AG04450 (cell line): ENCODE data around the gene TSPYL4. TPM values are rescaled to one million over a fixed set of nuclear protein-coding genes. Genes with fewer than 3 reads are reported as not detected.

Experiments
- CTCF ChIA-PET: fragments of 300-600, 350-600 bp; formaldehyde crosslinking; extraction: SDS; loops from one replicate; lab custom pipeline; 2022; ENCODE audit warnings: antibody characterized with exemption, inconsistent platforms; lab: Charles Lee
- POLR2A ChIA-PET: fragments of 350-600 bp; formaldehyde crosslinking; extraction: SDS; loops from one replicate; lab custom pipeline; 2021; ENCODE audit warnings: antibody characterized with exemption, inconsistent platforms; lab: Yijun Ruan, JAX
- DNase-seq: peaks from one replicate; pipeline ENCODE4 v3.0.0-alpha.2; 2011; ENCODE audit warnings: low read depth, low spot score
- H3K27ac ChIP-seq: one replicate; pipeline ENCODE4 v1.5.1; 2012; ENCODE audit warnings: low read depth, low read length, control low read depth
- H3K27me3 ChIP-seq: one replicate; pipeline ENCODE4 v1.6.0; 2012; ENCODE audit warnings: low read length; ENCODE audit not compliant: control insufficient read depth, insufficient read depth
- H3K4me3 ChIP-seq: 2 replicates; pipeline ENCODE4 v1.5.1; 2011; ENCODE audit warnings: mild to moderate bottlenecking, low read depth, low read length, control low read depth
- H3K9me3 ChIP-seq: 2 replicates; pipeline ENCODE4 v1.5.1; 2012; ENCODE audit warnings: low read length; ENCODE audit not compliant: control insufficient read depth, insufficient read depth
- CTCF ChIP-seq: IDR thresholded peaks from 2 replicates; pipeline ENCODE4 v1.5.1; 2011; ENCODE audit warnings: low read depth, low read length, control low read depth, inconsistent platforms
- polyA plus RNA-seq: library from polyadenylated mRNA; depleted of rRNA; stranded (reverse); fragments of >200 nt; gene quantifications from 2 replicates; pipeline ENCODE4 v1.2.3, GENCODE V29; 2011

Gene TSPYL4
- polyA plus RNA-seq, 1 experiment: 25.1 TPM

- H3K27ac ChIP-seq: no peak overlapping the region
- H3K27me3 ChIP-seq: no peaks in the 10 kb centered on the region
- CTCF ChIA-PET: interaction anchor here (1.1 to 4.7 kb wide), 6 partner anchors 8 to 35 kb away, joined by 3 to 45 read pairs (median 8); no protein-coding TSS in a partner anchor
- peak overlapping the region; percentile 97 for H3K4me3 ChIP-seq
- peaks cover 5% of the 10 kb centered on the region; the same call in 1 of the 2 replicates for H3K9me3 ChIP-seq
- POLR2A ChIA-PET: interaction anchor here (1.0 to 1.9 kb wide), 3 partner anchors 15 to 35 kb away, joined by 3 to 15 read pairs (median 4); no protein-coding TSS in a partner anchor
- TF ChIP-seq CTCF: no peak
- no peak for DNase-seq
Measured at GRCh38 chr6:116253188-116253504, 729 bp downstream of the TSPYL4 start.

GRCh38 chr6:116251568-116252384 lies 2.1 kb downstream of the TSPYL4 start:
- POLR2A ChIA-PET: interaction anchor here (0.5 kb wide), 1 partner anchor 145 kb away, joined by 3 read pairs; no protein-coding TSS in a partner anchor
- Histone ChIP-seq H3K4me3 (peak overlapping the region; percentile 52), H3K9me3 (peaks cover 5% of the 10 kb centered on the region; the same call in 1 of the 2 replicates), H3K27ac (no peak overlapping the region), H3K27me3 (no peaks in the 10 kb centered on the region)
- TF ChIP-seq CTCF: no peak
- CTCF ChIA-PET: interaction anchor here (0.6 to 4.7 kb wide), 6 partner anchors 14 to 309 kb away, joined by 3 to 40 read pairs (median 6); no protein-coding TSS in a partner anchor
- no peak for DNase-seq

GRCh38 chr6:116248577-116248976 lies 5.3 kb downstream of the TSPYL4 start:
- no peak overlapping the region for H3K27ac ChIP-seq
- no peak overlapping the region for H3K4me3 ChIP-seq
- no peak for TF ChIP-seq CTCF
- peaks cover 3% of the 10 kb centered on the region; the same call in 1 of the 2 replicates for H3K9me3 ChIP-seq
- ChIA-PET CTCF (interaction anchor here (0.7 to 4.7 kb wide), 3 partner anchors 20 to 136 kb away, joined by 3 to 40 read pairs (median 10); no protein-coding TSS in a partner anchor), POLR2A (no interaction called here)
- H3K27me3 ChIP-seq: no peaks in the 10 kb centered on the region
- no peak for DNase-seq

GRCh38 chr6:116247285-116247684 lies 6.6 kb downstream of the TSPYL4 start:
- ChIA-PET CTCF (interaction anchor here (0.6 to 1.0 kb wide), 2 partner anchors 21 to 30 kb away, joined by 3 read pairs; no protein-coding TSS in a partner anchor), POLR2A (no interaction called here)
- H3K27me3 ChIP-seq: no peaks in the 10 kb centered on the region
- DNase-seq: no peak
- H3K9me3 ChIP-seq: no peaks in the 10 kb centered on the region
- no peak overlapping the region for H3K4me3 ChIP-seq
- H3K27ac ChIP-seq: no peak overlapping the region
- no peak for TF ChIP-seq CTCF

- Histone ChIP-seq H3K4me3 (no peak overlapping the region), H3K27me3 (no peaks in the 10 kb centered on the region), H3K9me3 (no peaks in the 10 kb centered on the region), H3K27ac (no peak overlapping the region)
- ChIA-PET POLR2A (no interaction called here), CTCF (interaction anchor here (1.0 to 1.9 kb wide), 2 partner anchors 23 to 29 kb away, joined by 3 to 9 read pairs; no protein-coding TSS in a partner anchor)
- no peak for TF ChIP-seq CTCF
- DNase-seq: peak; percentile 52
Measured at GRCh38 chr6:116246089-116246488, 7.8 kb downstream of the TSPYL4 start.
